Activated naive CD4-positive, alpha-beta T cell treated with Interleukin-2 at 50 U/mL for 16 hours (primary cell): ENCODE results near the gene USH1C.

Source experiments
- DNase-seq: peaks from one replicate; pipeline ENCODE4 v3.0.0-alpha.2; 2020

Gene USH1C

GRCh38 chr11:17498475-17498874 lies 45.7 kb downstream of the USH1C start:
- DNase-seq = no peak

GRCh38 chr11:17498058-17498457 lies 46.2 kb downstream of the USH1C start:
- DNase-seq = no peak

- no peak for DNase-seq
These were observed 47.8 kb downstream of the USH1C start for GRCh38 chr11:17496406-17496805.

DNA sequence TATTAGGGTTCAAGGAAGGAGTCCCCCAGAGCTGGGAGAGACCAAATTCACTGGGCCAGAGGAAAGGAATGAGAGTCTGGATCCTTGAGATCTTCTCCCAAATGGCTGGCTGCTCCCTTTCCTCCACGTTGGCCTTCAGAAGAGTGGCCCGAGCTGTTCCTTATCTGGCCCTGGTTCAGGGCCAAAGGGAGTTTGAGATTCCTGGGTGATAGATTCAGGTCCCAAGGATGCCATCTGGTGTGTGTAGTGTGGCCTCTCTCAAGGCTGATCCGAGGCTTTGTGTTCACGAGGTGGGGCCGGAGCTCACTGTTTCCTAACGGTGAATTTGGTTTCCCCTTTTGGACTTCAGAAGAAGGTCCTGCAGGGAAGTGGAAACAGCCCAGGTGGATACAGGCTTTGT lies 50.2 kb downstream of the USH1C start:
- DNase-seq = no peak

DNA sequence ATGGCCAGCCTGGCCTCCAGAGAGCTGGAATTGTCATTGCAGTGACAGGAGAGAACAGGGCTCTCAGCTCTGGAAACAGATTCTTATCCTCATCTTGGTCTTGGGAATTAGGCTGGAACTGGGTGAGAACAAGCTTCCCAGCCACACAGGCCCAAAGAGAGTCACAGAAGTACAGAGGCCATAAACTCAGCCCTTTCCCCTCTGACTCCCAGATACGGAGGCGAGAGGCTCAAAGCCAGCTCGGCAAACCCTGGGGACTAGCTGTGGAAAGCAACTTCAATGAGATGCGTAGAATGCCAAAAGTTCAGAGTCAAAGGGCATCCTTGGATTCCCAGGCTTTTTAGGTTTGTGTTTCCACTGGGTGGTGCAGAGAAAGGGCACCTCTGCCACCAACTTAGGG lies 53.3 kb downstream of the USH1C start:
- DNase-seq = no peak

GRCh38 chr11:17490232-17490631 lies 54.0 kb downstream of the USH1C start:
- no peak for DNase-seq

DNA sequence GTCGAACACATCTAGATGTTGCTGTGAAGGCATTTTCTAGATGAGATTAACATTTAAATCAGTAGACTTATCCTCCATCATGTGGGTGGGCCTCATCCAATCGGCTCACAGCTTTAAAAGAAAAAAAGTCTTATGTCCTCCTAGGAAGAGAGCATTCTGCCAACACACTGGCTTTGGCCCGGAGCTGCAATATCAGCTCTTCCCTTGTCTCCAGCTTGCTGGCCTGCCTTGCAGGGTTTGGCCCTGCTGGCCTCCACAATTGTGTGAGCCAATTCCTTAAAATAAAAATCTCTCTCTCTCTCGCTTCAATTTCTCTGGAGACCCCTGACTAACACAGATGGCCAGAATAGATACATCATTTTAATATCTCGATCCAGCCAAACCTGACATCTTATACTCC lies 54.5 kb downstream of the USH1C start:
- DNase-seq = no peak

GRCh38 chr11:17488563-17488962 lies 55.7 kb downstream of the USH1C start:
- DNase-seq = no peak

- no peak for DNase-seq
These were observed 57.6 kb downstream of the USH1C start for GRCh38 chr11:17486646-17487045.

DNA sequence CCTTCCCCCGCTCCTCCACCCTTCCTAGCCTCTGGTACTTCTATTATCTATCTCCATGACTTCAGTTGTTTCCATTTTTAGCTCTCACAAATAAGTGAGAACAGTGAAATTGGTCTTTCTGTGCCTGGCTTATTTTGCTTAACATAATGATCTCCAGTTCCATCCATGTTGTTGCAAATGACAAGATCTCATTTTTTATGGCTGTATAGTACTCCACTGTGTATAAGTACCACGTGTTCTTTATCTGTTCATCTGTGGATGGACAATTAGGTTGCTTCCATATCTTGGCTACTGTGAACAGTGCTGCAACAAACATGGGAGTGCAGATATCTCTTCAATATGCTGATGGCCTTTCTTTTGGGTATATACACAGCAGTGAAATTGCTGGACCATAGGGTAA lies 60.7 kb downstream of the USH1C start:
- no peak for DNase-seq

- DNase-seq = no peak
These were observed 62.3 kb downstream of the USH1C start for GRCh38 chr11:17481905-17482304.

GRCh38 chr11:17479284-17480214 lies 64.7 kb downstream of the USH1C start:
- DNase-seq = no peak

GRCh38 chr11:17478070-17478469 lies 66.1 kb downstream of the USH1C start:
- no peak for DNase-seq

DNA sequence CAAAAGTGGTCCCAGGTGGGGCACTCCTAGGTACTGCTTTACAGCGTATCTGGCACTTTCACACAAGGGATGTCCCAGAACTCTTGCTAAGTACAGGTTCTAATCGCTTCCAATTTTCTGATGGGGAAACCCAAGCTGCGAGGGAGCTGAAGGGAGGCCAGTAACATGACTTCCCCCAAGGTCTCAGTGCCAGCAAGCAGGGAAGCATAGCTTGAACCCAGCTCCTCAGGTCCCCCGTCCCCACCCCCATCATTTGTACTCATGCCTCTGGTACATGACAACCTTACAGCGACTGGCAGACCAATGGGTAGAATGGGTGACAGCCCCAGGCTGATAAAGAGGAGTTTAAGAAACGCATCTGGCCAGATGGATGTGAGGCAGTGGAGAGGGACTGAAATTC lies 66.9 kb downstream of the USH1C start:
- DNase-seq = no peak

DNA sequence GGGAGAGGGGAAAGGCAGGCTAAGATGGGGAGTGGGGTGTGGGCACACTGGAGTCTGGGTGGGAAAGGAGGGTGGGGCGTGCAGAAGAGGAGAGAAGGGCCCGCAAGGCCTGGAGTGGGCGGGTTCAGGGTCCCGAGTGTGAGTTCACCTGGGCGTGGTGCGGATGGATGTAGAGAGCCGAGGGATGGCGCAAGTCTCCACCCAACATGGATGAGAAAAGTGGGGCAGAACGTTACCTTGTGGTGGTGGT lies 67.2 kb downstream of the USH1C start:
- no peak for DNase-seq

DNA sequence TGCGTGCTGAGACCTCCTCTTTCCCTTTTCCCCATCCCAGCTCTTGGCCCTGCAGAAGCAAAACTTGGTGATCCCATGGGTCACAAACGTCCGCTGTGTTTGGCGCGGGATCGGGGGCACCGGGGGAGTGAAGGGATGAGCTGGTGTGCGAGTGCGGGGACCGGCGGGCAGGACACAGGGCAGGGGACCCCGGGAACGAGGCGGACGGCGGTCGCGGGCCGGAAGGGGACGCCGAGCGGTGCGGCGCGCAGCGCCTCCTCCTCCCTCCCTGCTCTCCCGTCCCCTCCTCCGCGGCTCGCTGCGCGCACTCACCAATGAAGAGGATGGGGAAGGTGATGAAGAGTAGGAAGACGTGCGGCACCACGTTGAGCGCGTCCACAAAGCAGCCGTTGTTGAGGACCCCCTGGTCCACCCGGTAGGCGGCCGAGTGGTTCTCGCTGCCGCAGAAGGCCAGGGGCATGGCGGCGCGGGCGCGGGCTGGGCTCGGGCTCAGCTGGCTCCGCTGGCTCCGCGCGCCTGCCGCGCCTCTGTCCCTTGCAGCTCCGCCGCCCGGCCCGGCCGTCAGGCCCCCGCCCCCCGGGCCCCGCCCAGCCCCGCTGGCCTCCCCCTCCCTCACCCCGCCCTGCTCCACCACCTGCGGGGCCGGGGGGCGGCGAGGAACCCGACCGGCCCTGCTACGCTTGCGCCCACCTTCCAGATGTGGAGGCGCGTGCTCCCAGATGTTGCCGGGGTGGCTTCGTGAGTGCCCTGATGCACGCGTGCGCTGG lies 67.7 kb downstream of the USH1C start, which contains the start of gene ABCC8:
Gene ABCC8, minus strand, starts transcription at position 529 of the 767 bp plus-strand sequence. Its CDS starts 69 bp downstream, at position 460.
- no peak for DNase-seq

DNA sequence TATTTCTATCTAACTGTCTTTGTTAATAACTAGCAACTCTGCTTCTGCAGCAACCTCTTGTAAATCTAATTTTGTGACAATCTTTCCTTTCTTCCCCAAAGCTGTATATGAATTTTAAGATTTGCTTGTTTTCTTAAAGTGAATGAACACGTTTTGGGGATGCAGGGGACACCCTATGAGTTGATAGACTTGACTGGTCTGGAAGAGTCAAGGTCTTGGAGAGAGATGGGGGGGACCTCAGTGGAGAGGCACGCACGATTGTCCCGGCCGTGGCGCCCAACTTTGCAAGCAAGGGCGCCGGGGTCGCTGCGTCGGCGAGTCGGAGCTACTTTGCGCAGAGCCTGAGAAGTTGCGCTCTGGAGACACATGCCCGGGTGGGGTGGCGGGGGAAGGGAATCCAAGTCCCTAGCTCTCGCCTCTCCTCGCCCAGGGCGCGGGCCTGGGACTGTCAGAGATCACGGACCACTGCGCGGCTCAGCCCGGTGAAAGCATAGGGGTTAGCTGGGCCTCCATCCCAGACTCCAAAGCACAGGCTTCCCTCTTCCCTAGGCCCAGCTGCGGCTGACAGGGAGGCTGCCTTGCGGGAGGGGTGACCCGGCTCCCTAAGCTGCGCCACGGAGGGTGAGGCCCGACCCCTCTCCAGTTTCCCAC lies 68.4 kb downstream of the USH1C start:
- DNase-seq = no peak

DNA sequence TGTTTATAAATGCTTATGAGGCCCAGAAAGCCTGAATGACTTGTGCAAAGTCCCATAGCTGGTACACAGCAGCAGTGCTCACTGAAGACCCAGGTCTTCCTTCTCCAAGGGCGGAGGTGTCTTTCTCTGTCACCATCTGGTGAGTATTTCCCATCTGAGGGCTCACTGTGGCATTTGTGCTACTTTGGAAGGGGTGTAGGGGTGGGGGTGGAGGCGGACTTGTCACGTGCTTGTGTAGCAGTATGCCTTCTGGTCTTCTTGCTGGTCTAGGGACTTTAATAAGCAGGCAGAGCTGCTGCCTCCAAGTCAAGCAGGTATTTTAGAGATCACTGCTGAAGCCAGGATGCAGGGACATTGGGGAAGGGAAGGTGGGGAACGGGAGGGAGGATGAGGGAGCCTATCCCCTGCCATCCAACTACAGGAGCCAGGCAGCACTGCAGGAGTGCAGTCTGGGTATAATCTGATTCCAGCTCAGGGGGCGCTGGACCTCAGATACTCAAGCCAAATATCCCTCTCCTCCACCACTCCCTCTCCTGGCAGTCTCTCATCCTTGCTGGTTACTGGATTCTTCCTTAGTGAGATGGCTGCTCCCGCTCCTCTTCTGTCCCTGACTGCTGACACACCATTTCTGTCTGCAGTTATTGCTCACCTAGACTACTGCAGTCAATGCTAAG lies 71.0 kb downstream of the USH1C start:
- DNase-seq = no peak

GRCh38 chr11:17472467-17472866 lies 71.7 kb downstream of the USH1C start:
- DNase-seq = no peak

- no peak for DNase-seq
These were observed 72.7 kb downstream of the USH1C start for GRCh38 chr11:17471501-17471900.

GRCh38 chr11:17469998-17470397 lies 74.2 kb downstream of the USH1C start:
- no peak for DNase-seq

GRCh38 chr11:17468122-17468521 lies 76.1 kb downstream of the USH1C start:
- no peak for DNase-seq

GRCh38 chr11:17463546-17464174 lies 80.6 kb downstream of the USH1C start:
- no peak for DNase-seq
